Lower leg skin (tissue), 4 donors: Measurements from ENCODE around the gene GNAS-AS1. TPM values are rescaled to one million over a fixed set of nuclear protein-coding genes. Genes with fewer than 3 reads are reported as not detected.

Experiments used
- DNase-seq, 2 donors: peaks; one replicate each; pipeline ENCODE4 v3.0.0-alpha.2; 2019; ENCODE audit warnings: low spot score in 2 of 2
- H3K4me3 ChIP-seq: fragments of 200-600 bp; sonication (generic); 2 replicates; pipeline ENCODE4 v1.5.1; 2017; ENCODE audit warnings: mild to moderate bottlenecking, low read depth; ENCODE audit not compliant: poor library complexity, severe bottlenecking
- POLR2A ChIP-seq, 2 donors: fragments of 450-650 bp; IDR thresholded peaks; one replicate each; pipeline ENCODE4 v1.6.1; 2016 to 2017; ENCODE audit warnings: antibody characterized with exemption in 2 of 2, mild to moderate bottlenecking in 1 of 2, moderate library complexity in 1 of 2
- WGBS, 2 donors: methylation state at CpG; one replicate each; pipeline ENCODE4 v1.1.5; 2018; 5-methylcytosine and 5-hydroxymethylcytosine counted together
- intact Hi-C: fragments of 100-400 bp; cut with DNase I; formaldehyde crosslinking; loops from one replicate; pipeline ENCODE4 v1.15.0; 2023; ENCODE audit warnings: low total_unique reads
- total RNA-seq, 4 donors: library from RNA; depleted of rRNA; stranded (reverse); fragments of >200 nt; gene quantifications; one replicate each; pipeline ENCODE4 v1.1.0, GENCODE V29; 2016
- TF ChIP-seq, protein P1 (sequence below), 3 donors: fragments of 450-650 bp; IDR thresholded peaks; one replicate each; pipeline ENCODE4 v1.5.1; 2016; ENCODE audit warnings: antibody characterized with exemption in 3 of 3, mild to moderate bottlenecking in 3 of 3, moderate library complexity in 2 of 3

GNAS-AS1 gene
- total RNA-seq, 4 donors from 2014 or later: 0.39 TPM; not detected in 3

DNA sequence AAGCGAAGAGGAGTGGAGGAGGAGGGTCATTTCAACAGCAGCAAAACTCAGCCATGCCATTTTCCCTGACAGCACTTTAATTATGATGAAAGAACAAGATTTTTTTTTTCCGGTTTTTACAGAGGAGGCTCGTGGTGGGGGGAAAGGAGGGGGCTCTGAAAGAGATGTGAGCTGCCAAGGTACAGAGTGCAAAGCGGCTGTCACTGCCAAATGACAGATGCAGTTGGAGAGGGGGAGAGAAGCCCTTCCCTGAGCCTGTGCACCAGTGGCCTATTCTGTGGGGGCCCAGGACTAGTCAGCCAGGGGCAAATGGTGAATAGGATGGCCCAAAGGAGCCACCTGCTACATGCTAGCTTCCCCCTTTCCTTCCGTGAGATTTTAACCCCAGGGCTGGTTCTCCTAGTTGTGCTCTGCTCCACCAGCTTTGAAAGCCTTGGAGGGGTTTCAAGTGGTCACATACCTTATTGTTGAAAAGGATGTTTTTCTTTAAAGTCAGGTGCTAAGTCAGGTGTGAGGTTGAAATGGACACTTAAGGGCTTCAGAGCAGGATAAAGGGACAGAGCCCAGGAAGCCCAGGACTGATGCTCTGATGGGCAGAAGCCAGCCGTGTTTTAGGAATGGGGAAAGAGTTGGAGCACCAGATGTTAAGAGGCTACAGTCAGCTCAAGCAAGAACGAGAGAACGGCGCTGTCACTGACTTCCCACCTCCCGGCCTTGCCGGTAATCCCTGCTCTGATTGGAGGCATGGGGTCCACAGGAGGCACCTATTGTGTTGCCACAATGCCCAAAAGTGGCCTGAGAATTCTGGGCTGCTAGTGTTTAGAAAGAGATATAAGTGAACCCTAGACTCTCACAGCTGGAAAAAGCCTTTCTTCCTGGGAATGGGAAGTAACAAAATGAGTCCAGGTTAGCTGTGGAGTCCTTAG is 26.6 kb upstream of the GNAS-AS1 start:
- DNase-seq: peak in 1 of 2 donors; percentile 26
- TF ChIP-seq POLR2A (IDR thresholded peaks at IDR 0.05): no peak
- TF ChIP-seq, protein P1, sequence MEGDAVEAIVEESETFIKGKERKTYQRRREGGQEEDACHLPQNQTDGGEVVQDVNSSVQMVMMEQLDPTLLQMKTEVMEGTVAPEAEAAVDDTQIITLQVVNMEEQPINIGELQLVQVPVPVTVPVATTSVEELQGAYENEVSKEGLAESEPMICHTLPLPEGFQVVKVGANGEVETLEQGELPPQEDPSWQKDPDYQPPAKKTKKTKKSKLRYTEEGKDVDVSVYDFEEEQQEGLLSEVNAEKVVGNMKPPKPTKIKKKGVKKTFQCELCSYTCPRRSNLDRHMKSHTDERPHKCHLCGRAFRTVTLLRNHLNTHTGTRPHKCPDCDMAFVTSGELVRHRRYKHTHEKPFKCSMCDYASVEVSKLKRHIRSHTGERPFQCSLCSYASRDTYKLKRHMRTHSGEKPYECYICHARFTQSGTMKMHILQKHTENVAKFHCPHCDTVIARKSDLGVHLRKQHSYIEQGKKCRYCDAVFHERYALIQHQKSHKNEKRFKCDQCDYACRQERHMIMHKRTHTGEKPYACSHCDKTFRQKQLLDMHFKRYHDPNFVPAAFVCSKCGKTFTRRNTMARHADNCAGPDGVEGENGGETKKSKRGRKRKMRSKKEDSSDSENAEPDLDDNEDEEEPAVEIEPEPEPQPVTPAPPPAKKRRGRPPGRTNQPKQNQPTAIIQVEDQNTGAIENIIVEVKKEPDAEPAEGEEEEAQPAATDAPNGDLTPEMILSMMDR (IDR thresholded peaks at IDR 0.05): no peak
- intact Hi-C loops: no loop called here
- H3K4me3 ChIP-seq: no peak overlapping the region
- 86 to 88% methylated on average over 11 of the region's 11 CpGs for WGBS, 2 donors

DNA sequence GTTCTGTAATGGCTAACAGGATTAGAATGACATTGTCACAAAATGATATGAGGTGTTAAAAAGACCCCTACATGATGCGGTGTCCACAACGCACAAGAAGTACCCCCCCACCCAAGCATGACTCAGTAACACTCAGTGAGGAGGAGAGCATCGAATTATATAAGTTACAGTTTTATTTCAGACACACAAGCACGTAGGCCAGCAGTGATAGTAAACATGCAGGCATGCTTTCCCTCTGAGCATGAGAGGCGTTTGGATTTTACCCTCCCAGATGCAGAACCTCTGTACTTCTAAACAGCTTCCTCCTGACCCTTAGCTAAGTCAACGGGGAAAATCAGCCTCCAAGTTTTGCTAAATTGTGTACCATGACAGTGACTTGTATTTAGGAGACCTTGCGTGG is 25.7 kb upstream of the GNAS-AS1 start:
- intact Hi-C loops: no loop called here
- 79 to 80% methylated on average over 7 of the region's 7 CpGs for WGBS, 2 donors
- H3K4me3 ChIP-seq: no peak overlapping the region
- DNase-seq: peak in 1 of 2 donors; percentile 13
- no peak for TF ChIP-seq POLR2A (IDR thresholded peaks at IDR 0.05)
- TF ChIP-seq, protein P1 (IDR thresholded peaks at IDR 0.05): no peak

DNA sequence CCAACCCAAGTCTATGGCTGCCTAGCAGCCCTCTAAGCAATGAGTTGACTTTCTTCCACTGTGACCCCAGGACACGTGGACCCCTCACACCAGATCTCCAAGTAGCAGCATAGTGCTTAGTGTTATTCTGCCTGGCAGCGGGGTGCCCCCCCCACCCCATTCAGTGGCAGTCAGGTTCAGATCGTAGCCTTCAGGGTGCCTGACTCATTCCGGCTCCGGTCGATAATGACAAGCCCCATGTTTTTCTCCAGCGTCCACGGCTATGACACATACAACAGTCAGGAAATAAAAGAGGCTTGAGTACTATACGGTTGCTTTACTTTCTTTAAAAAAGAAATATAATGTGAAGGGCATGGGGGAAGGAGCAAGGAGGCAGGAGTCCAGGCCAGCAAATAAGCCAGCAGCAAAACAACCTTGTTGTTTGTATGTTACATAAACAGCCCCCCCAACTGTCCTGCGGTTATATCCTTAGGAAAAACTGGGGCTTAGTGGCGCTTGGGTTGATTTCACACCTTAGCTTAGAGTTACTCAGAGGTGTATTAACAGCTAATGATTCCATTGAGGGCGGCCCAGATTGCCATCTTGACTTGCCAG is 24.9 kb upstream of the GNAS-AS1 start:
- intact Hi-C loops: no loop called here
- WGBS, 2 donors: 81 to 89% methylated on average over 12 of the region's 12 CpGs
- H3K4me3 ChIP-seq: no peak overlapping the region
- DNase-seq: peak in 1 of 2 donors; percentile 68
- TF ChIP-seq, protein P1 (IDR thresholded peaks at IDR 0.05): no peak
- no peak for TF ChIP-seq POLR2A (IDR thresholded peaks at IDR 0.05)

DNA sequence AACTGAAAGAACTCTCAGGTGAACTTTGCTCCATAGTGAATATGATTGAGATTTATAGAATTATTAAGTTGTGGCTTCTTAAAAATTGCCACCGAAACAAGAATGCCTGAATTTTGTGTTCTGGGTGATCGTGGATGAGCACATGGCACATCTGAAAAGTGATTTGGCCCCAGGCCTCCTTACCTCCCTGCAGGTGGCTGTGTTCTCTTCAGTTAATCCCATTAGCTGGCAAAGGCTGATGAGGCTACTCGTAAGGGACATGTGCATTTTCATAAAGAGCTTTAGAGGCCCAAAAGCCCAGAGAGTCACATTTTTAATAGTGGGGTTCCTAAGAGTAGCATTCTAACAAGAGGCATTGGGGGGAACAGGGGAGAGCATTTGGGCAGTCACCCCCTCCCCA is 24.4 kb upstream of the GNAS-AS1 start:
- H3K4me3 ChIP-seq: no peak overlapping the region
- 91 to 92% methylated on average over 3 of the region's 3 CpGs for WGBS, 2 donors
- TF ChIP-seq, protein P1 (IDR thresholded peaks at IDR 0.05): no peak
- TF ChIP-seq POLR2A (IDR thresholded peaks at IDR 0.05): no peak
- intact Hi-C loops: no loop called here
- DNase-seq: peak in 1 of 2 donors; percentile 15

DNA sequence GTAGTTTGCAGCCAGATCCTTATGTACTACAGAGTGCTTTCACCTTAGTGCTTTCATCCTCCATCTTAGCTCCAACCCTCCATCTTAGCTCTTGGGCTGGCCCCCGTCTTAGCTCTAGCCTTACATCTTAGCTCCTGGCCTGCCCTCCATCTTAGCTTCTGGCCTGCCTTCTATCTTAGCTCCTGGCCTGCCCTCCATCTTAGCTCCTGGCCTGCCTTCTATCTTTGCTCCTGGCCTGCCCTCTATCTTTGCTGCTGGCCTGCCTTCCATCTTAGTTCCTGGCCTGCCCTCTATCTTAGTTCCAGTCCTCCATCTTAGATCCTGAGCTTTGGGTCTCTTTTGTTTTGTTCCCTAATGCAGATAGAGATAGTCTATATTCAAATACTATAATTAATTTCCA is 23.8 kb upstream of the GNAS-AS1 start:
- TF ChIP-seq POLR2A (IDR thresholded peaks at IDR 0.05): no peak
- TF ChIP-seq, protein P1 (IDR thresholded peaks at IDR 0.05): no peak
- DNase-seq: no peak
- no peak overlapping the region for H3K4me3 ChIP-seq
- whole genome bisulfite sequencing, 2 donors: 94 to 96% methylated on average over 1 of the region's 1 CpG
- intact Hi-C loops: no loop called here
